GM18517 (cell line): ENCODE measurements around the gene MAGI2.

Experiments used
- ATAC-seq: cut with Tn5 transposase; IDR thresholded peaks from one replicate; pipeline ENCODE4 v1.9.1; 2021; ENCODE audit warnings: mild to moderate bottlenecking, moderate library complexity; ENCODE audit not compliant: unreplicated experiment

The MAGI2 gene

GRCh38 chr7:78684201-78684600 lies 769.3 kb downstream of the MAGI2 start:
- no peak for ATAC-seq

GRCh38 chr7:78683566-78683965 lies 769.9 kb downstream of the MAGI2 start:
- no peak for ATAC-seq

GRCh38 chr7:78679112-78679876 lies 774.2 kb downstream of the MAGI2 start:
- ATAC-seq = no peak

GRCh38 chr7:78677391-78677790 lies 776.1 kb downstream of the MAGI2 start:
- ATAC-seq = no peak

- no peak for ATAC-seq
Measured at GRCh38 chr7:78675511-78675910, 778.0 kb downstream of the MAGI2 start.

GRCh38 chr7:78673272-78673671 lies 780.2 kb downstream of the MAGI2 start:
- no peak for ATAC-seq

- ATAC-seq = no peak
Measured at GRCh38 chr7:78662939-78663338, 790.5 kb downstream of the MAGI2 start.

GRCh38 chr7:78649976-78650375 lies 803.5 kb downstream of the MAGI2 start:
- no peak for ATAC-seq

- no peak for ATAC-seq
Measured at GRCh38 chr7:78649236-78649635, 804.2 kb downstream of the MAGI2 start.

- ATAC-seq = no peak
Measured at GRCh38 chr7:78642751-78643150, 810.7 kb downstream of the MAGI2 start.

- no peak for ATAC-seq
Measured at GRCh38 chr7:78638364-78638763, 815.1 kb downstream of the MAGI2 start.

GRCh38 chr7:78636727-78637126 lies 816.7 kb downstream of the MAGI2 start:
- no peak for ATAC-seq

GRCh38 chr7:78635026-78635793 lies 818.3 kb downstream of the MAGI2 start:
- no peak for ATAC-seq

GRCh38 chr7:78634093-78634492 lies 819.4 kb downstream of the MAGI2 start:
- ATAC-seq = no peak

- ATAC-seq = no peak
Measured at GRCh38 chr7:78620920-78621319, 832.5 kb downstream of the MAGI2 start.

- ATAC-seq = no peak
Measured at GRCh38 chr7:78616539-78616938, 836.9 kb downstream of the MAGI2 start.

- no peak for ATAC-seq
Measured at GRCh38 chr7:78609281-78609680, 844.2 kb downstream of the MAGI2 start.

GRCh38 chr7:78607099-78607498 lies 846.4 kb downstream of the MAGI2 start:
- ATAC-seq = no peak

- no peak for ATAC-seq
Measured at GRCh38 chr7:78605119-78605518, 848.3 kb downstream of the MAGI2 start.

GRCh38 chr7:78601728-78602127 lies 851.7 kb downstream of the MAGI2 start:
- no peak for ATAC-seq

GRCh38 chr7:78594156-78594555 lies 859.3 kb downstream of the MAGI2 start:
- no peak for ATAC-seq

GRCh38 chr7:78588393-78588792 lies 865.1 kb downstream of the MAGI2 start:
- no peak for ATAC-seq
